K562 (cell line): Measurements from ENCODE around the gene PPP1R9A. TPM values are rescaled to one million over a fixed set of nuclear protein-coding genes. Genes with fewer than 3 reads are reported as not detected.

Experiments used
- ATAC-seq: fragments of 200-7000 bp; cut with Tn5 transposase; 3 replicates; pipeline ENCODE4 v1.9.1; 2020; ENCODE audit warnings: moderate library complexity
- BruUV-seq: library from RNA; stranded (reverse); fragments of 400-500 nt; replicated peaks from 2 replicates; lab custom pipeline; 2021; lab: Mats Ljungman, UMichigan
- CTCF ChIA-PET: fragments of 300-600 bp; formaldehyde crosslinking; extraction: SDS; loops from one replicate; lab custom pipeline; 2021; ENCODE audit warnings: low intra/inter-chr PET ratio; lab: Yijun Ruan, JAX
- POLR2A ChIA-PET: fragments of 300-600, 350-650 bp; sonication (Branson Sonifier 250); formaldehyde crosslinking; extraction: SDS; loops from one replicate; lab custom pipeline; 2021; ENCODE audit warnings: antibody characterized with exemption, inconsistent platforms; lab: Yijun Ruan, JAX
- DNase-seq, 4 experiments: peaks; one replicate each; pipeline versions ENCODE4 v3.0.0 to v3.0.0-alpha.2; 2011 to 2018; ENCODE audit warnings: low spot score in 3 of 4, mixed read lengths in 3 of 4; ENCODE audit errors: extremely low read depth in 1 of 4
- FAIRE-seq: peaks from 2 replicates; lab custom pipeline; 2011; peaks lifted over from hg19 to GRCh38; lab: Jason Lieb, UNC
- H2AFZ ChIP-seq: 2 replicates; pipeline ENCODE4 v1.6.0; 2011; ENCODE audit warnings: low read depth, low read length, control low read depth, inconsistent platforms
- H3K27ac ChIP-seq: fragments of 200-600 bp; 3 replicates; pipeline ENCODE4 v1.8.0; 2011; ENCODE audit warnings: low read depth, mild to moderate bottlenecking, control low read depth, inconsistent platforms, low read length, moderate library complexity, mixed read lengths; ENCODE audit errors: extremely low read depth
- H3K27me3 ChIP-seq, 2 experiments: fragments of 300-600 bp in 1 of 2; 2 replicates in 1 of 2; 3 replicates in 1 of 2; pipeline versions ENCODE4 v1.6.0 to v1.8.0; 2011; ENCODE audit warnings: inconsistent platforms in 2 of 2, low read length in 2 of 2, mild to moderate bottlenecking in 1 of 2, mixed read lengths in 1 of 2, moderate library complexity in 1 of 2; ENCODE audit not compliant: control insufficient read depth in 2 of 2, insufficient read depth in 2 of 2
- H3K36me3 ChIP-seq: fragments of 300-600 bp; 3 replicates; pipeline ENCODE4 v1.8.0; 2011; ENCODE audit warnings: mild to moderate bottlenecking, low read length, inconsistent platforms; ENCODE audit not compliant: control insufficient read depth, insufficient read depth
- H3K4me1 ChIP-seq, 2 experiments: fragments of 200-600 bp in 1 of 2; replicated peaks in 1 of 2; 2 replicates in 1 of 2; 3 replicates in 1 of 2; pipeline versions ENCODE4 v1.5.1 to v1.8.0; 2011; ENCODE audit warnings: inconsistent platforms in 2 of 2, low read length in 2 of 2, mild to moderate bottlenecking in 1 of 2, mixed read lengths in 1 of 2, moderate library complexity in 1 of 2; ENCODE audit not compliant: control insufficient read depth in 2 of 2, insufficient read depth in 2 of 2
- H3K4me2 ChIP-seq: 2 replicates; pipeline ENCODE4 v1.6.1; 2011; ENCODE audit warnings: low read length, control low read depth, inconsistent platforms, mixed read lengths; ENCODE audit not compliant: insufficient read depth
- H3K4me3 ChIP-seq: fragments of 200-600 bp; sonication (generic), shearing (Covaris generic); 2 replicates; pipeline ENCODE4 v1.5.1; 2016; ENCODE audit warnings: control low read depth, inconsistent platforms
- H3K79me2 ChIP-seq: fragments of 200-600 bp; 3 replicates; pipeline ENCODE4 v1.8.0; 2011; ENCODE audit warnings: low read length, inconsistent platforms; ENCODE audit not compliant: control insufficient read depth, insufficient read depth
- H3K9ac ChIP-seq, 2 experiments: 2 replicates each; pipeline versions ENCODE4 v1.6.0 to v1.6.1; 2011; ENCODE audit warnings: low read depth in 2 of 2, low read length in 2 of 2, control low read depth in 1 of 2, inconsistent platforms in 1 of 2, mild to moderate bottlenecking in 1 of 2, mixed read lengths in 1 of 2; ENCODE audit not compliant: insufficient read depth in 1 of 2
- H3K9me1 ChIP-seq: one replicate; pipeline ENCODE4 v1.6.0; 2011; ENCODE audit warnings: inconsistent platforms, mild to moderate bottlenecking, low read length, moderate library complexity; ENCODE audit not compliant: control insufficient read depth, insufficient read depth
- H3K9me3 ChIP-seq: replicated peaks from 2 replicates; pipeline ENCODE4 v1.5.1; 2011; ENCODE audit warnings: low read depth, low read length, inconsistent platforms; ENCODE audit not compliant: control insufficient read depth, insufficient read depth
- H4K20me1 ChIP-seq: replicated peaks from 2 replicates; pipeline ENCODE4 v1.6.1; 2011; ENCODE audit warnings: low read length, inconsistent platforms, mixed read lengths; ENCODE audit not compliant: control insufficient read depth, insufficient read depth
- C11orf30 ChIP-seq: fragments of 450-650 bp; IDR thresholded peaks from 2 replicates; pipeline ENCODE4 v1.6.1; 2016; ENCODE audit warnings: low read depth, mild to moderate bottlenecking
- MITF ChIP-seq: IDR thresholded peaks from 2 replicates; pipeline ENCODE4 v1.6.1; 2014; ENCODE audit warnings: antibody characterized with exemption
- PREB ChIP-seq: sonication (generic); formaldehyde crosslinking; IDR thresholded peaks from 2 replicates; pipeline ENCODE4 v1.8.1; 2023; ENCODE audit warnings: mild to moderate bottlenecking, missing genetic modification reagents
- SNAPC5 ChIP-seq: fragments of 250-450 bp; sonication (Bioruptor Pico); IDR thresholded peaks from 2 replicates; pipeline ENCODE4 v1.8.0; 2021; ENCODE audit warnings: moderate library complexity, mild to moderate bottlenecking, inconsistent platforms
- TARDBP ChIP-seq: fragments of 450-650 bp; IDR thresholded peaks from 2 replicates; pipeline ENCODE4 v1.6.1; 2016
- ZBTB40 ChIP-seq, 2 experiments: fragments of 450-650 bp in 1 of 2; sonication (generic) in 1 of 2; formaldehyde crosslinking in 1 of 2; IDR thresholded peaks; 2 replicates each; pipeline versions ENCODE4 v1.7.1 to v1.9.0; 2016 to 2022; ENCODE audit warnings: inconsistent platforms in 1 of 2, mild to moderate bottlenecking in 1 of 2, missing genetic modification reagents in 1 of 2
- ZNF12 ChIP-seq: sonication (generic); formaldehyde crosslinking; IDR thresholded peaks from 2 replicates; pipeline ENCODE4 v1.4.0; 2020; ENCODE audit warnings: mild to moderate bottlenecking, missing genetic modification reagents
- ZNF311 ChIP-seq: fragments of 250-450 bp; sonication (Bioruptor Pico); IDR thresholded peaks from 2 replicates; pipeline ENCODE4 v1.4.0; 2020; ENCODE audit warnings: mild to moderate bottlenecking, moderate library complexity
- ZNF445 ChIP-seq: fragments of 250-450 bp; sonication (Bioruptor Pico); IDR thresholded peaks from 2 replicates; pipeline ENCODE4 v1.4.0; 2020; ENCODE audit warnings: low read depth, mild to moderate bottlenecking, moderate library complexity
- ZNF551 ChIP-seq: fragments of 250-450 bp; sonication (Bioruptor Pico); IDR thresholded peaks from 2 replicates; pipeline ENCODE4 v1.5.0; 2021; ENCODE audit warnings: mild to moderate bottlenecking, moderate library complexity
- WGBS: fragments of 100-300 bp; shearing (Covaris generic); methylation state at CpG from one replicate; pipeline ENCODE4 v1.1.6; 2016; ENCODE audit warnings: low coverage, mixed read lengths; ENCODE audit not compliant: insufficient coverage; ENCODE audit errors: missing lambda C conversion rate; 5-methylcytosine and 5-hydroxymethylcytosine counted together
- in situ Hi-C: fragments of 300-500 bp; cut with MboI; formaldehyde crosslinking; loops from 4 replicates; pipeline ENCODE4 v1.15.0; 2018; ENCODE audit warnings: inconsistent platforms, mixed read lengths
- intact Hi-C: fragments of 100-400 bp; cut with micrococcal nuclease; formaldehyde crosslinking; loops from 2 replicates; pipeline ENCODE4 v1.14.2; 2022
- polyA plus RNA-seq, 8 experiments: library from polyadenylated mRNA; depleted of rRNA in 4 of 8; stranded (reverse) in 5 of 8; unstranded in 3 of 8; fragments of >200 nt; fragmentation: Nextera tagmentation in 2 of 8; fragmentation: Illumina TruSeq in 1 of 8; extraction: Ambion mirVana in 2 of 8; extraction: Trizol in 1 of 8; gene quantifications; 2 replicates each; pipeline versions ENCODE4 v1.2.1 to v1.2.3, GENCODE V29; 2011 to 2014; ENCODE audit warnings: inconsistent platforms in 1 of 8, missing spikeins in 1 of 8
- total RNA-seq, 7 experiments: library from RNA; depleted of rRNA in 6 of 7; stranded (reverse); fragments of >200 nt in 6 of 7; fragmentation: Illumina TruSeq in 2 of 7; extraction: Trizol in 2 of 7; gene quantifications; 2 replicates each; pipeline versions ENCODE4 v1.2.1 to v1.2.3, GENCODE V29; 2011 to 2021; ENCODE audit warnings: low replicate concordance in 1 of 7

Gene PPP1R9A
- total and polyA plus RNA-seq, 9 of the 15 experiments (the other 6 are each of a cell fraction or from before 2014, with no cell fraction given), result 0.24 TPM; not detected in 8

GRCh38 chr7:95245828-95246500 lies 338.6 kb downstream of the PPP1R9A start:
- H3K27ac ChIP-seq, result no peak overlapping the region
- no peaks in the 10 kb centered on the region for H3K79me2 ChIP-seq
- H3K27me3 ChIP-seq, result no peaks in the 10 kb centered on the region
- ChIA-PET CTCF (interaction anchor here (1.2 to 1.4 kb wide), 2 partner anchors 797 to 957 kb away, joined by 3 to 8 read pairs; no protein-coding TSS in a partner anchor), POLR2A (no interaction called here)
- in situ Hi-C loops (no loop called here), intact Hi-C loops (loop anchor here (2.0 to 10.0 kb wide), 5 partner anchors 231 to 1344 kb away; partner anchors contain the start of gene COL1A2)
- H3K9me1 ChIP-seq, result no peaks in the 10 kb centered on the region
- H3K4me2 ChIP-seq, result no peak overlapping the region
- ATAC-seq (no peak), DNase-seq (no peak), FAIRE-seq (no peak)
- no peak overlapping the region for H3K4me3 ChIP-seq
- BruUV-seq, result no TSS peak
- H3K9ac ChIP-seq, result no peak overlapping the region
- H3K9me3 ChIP-seq, result no peaks in the 10 kb centered on the region
- H2AFZ ChIP-seq, result no peak overlapping the region
- H3K36me3 ChIP-seq, result no peaks in the 10 kb centered on the region
- H4K20me1 ChIP-seq, result no peaks in the 10 kb centered on the region
- WGBS, result 0% methylated on average over 5 of the region's 5 CpGs
- H3K4me1 ChIP-seq, result no peaks in the 10 kb centered on the region
- no peak for TF ChIP-seq C11orf30
- no peak for TF ChIP-seq SNAPC5 (CRISPR knock-in tag)
- no peak for TF ChIP-seq TARDBP
- TF ChIP-seq ZNF445, result no peak
- TF ChIP-seq ZNF311, result no peak
- no peak for TF ChIP-seq ZBTB40 (IDR thresholded peaks at IDR 0.05)
- TF ChIP-seq ZBTB40 (CRISPR knock-in tag; IDR thresholded peaks at IDR 0.05), result no peak
- no peak for TF ChIP-seq ZNF12 (CRISPR knock-in tag)
- no peak for TF ChIP-seq ZNF551 (CRISPR knock-in tag)
- TF ChIP-seq MITF, result no peak
- TF ChIP-seq PREB (CRISPR knock-in tag), result no peak
